GM23338 (cell line): ENCODE measurements around the gene RANBP6.

ENCODE experiments used
- CREB1 ChIP-seq: fragments of 250-450 bp; sonication (Bioruptor Pico); IDR thresholded peaks from 2 replicates; pipeline ENCODE4 v1.5.0; 2020; ENCODE audit warnings: low read depth, mild to moderate bottlenecking, moderate library complexity
- EZH2 ChIP-seq: fragments of 200-600 bp; sonication (generic); IDR thresholded peaks from one replicate; pipeline ENCODE4 v1.8.0; 2017; ENCODE audit warnings: antibody characterized with exemption, mild to moderate bottlenecking, low read depth; ENCODE audit not compliant: unreplicated experiment
- EZH2phosphoT487 ChIP-seq: fragments of 200-600 bp; sonication (generic); IDR thresholded peaks from one replicate; pipeline ENCODE4 v1.8.1; 2018; ENCODE audit warnings: antibody characterized with exemption; ENCODE audit not compliant: unreplicated experiment
- POLR2AphosphoS5 ChIP-seq: IDR thresholded peaks from 2 replicates; pipeline ENCODE4 v1.6.1; 2016; ENCODE audit warnings: antibody characterized with exemption, low read depth
- ZNF114 ChIP-seq: fragments of 250-450 bp; sonication (Bioruptor Pico); IDR thresholded peaks from 2 replicates; pipeline ENCODE4 v1.5.0; 2020; ENCODE audit warnings: mild to moderate bottlenecking, moderate library complexity
- TF ChIP-seq, protein P1 (sequence below), 2 experiments: fragments of 200-600 bp in 1 of 2; sonication (generic) in 1 of 2; conservative IDR thresholded peaks; 2 replicates each; pipeline versions ENCODE4 v1.5.1 to v1.6.1; 2016 to 2017; ENCODE audit warnings: antibody characterized with exemption in 2 of 2, low read depth in 2 of 2, mild to moderate bottlenecking in 2 of 2, moderate library complexity in 1 of 2
- TF ChIP-seq, protein P2 (sequence below): IDR thresholded peaks from one replicate; pipeline ENCODE4 v1.6.1; 2018; ENCODE audit warnings: antibody characterized with exemption; ENCODE audit not compliant: unreplicated experiment

- TF ChIP-seq EZH2, result no peak
- TF ChIP-seq CREB1 (CRISPR knock-in tag), result no peak
- TF ChIP-seq POLR2AphosphoS5, result no peak
- TF ChIP-seq, protein P1, sequence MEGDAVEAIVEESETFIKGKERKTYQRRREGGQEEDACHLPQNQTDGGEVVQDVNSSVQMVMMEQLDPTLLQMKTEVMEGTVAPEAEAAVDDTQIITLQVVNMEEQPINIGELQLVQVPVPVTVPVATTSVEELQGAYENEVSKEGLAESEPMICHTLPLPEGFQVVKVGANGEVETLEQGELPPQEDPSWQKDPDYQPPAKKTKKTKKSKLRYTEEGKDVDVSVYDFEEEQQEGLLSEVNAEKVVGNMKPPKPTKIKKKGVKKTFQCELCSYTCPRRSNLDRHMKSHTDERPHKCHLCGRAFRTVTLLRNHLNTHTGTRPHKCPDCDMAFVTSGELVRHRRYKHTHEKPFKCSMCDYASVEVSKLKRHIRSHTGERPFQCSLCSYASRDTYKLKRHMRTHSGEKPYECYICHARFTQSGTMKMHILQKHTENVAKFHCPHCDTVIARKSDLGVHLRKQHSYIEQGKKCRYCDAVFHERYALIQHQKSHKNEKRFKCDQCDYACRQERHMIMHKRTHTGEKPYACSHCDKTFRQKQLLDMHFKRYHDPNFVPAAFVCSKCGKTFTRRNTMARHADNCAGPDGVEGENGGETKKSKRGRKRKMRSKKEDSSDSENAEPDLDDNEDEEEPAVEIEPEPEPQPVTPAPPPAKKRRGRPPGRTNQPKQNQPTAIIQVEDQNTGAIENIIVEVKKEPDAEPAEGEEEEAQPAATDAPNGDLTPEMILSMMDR (conservative IDR thresholded peaks at IDR 0.05; ENCODE audit: low read depth in 2 of 2), result no peak
- TF ChIP-seq, protein P2, sequence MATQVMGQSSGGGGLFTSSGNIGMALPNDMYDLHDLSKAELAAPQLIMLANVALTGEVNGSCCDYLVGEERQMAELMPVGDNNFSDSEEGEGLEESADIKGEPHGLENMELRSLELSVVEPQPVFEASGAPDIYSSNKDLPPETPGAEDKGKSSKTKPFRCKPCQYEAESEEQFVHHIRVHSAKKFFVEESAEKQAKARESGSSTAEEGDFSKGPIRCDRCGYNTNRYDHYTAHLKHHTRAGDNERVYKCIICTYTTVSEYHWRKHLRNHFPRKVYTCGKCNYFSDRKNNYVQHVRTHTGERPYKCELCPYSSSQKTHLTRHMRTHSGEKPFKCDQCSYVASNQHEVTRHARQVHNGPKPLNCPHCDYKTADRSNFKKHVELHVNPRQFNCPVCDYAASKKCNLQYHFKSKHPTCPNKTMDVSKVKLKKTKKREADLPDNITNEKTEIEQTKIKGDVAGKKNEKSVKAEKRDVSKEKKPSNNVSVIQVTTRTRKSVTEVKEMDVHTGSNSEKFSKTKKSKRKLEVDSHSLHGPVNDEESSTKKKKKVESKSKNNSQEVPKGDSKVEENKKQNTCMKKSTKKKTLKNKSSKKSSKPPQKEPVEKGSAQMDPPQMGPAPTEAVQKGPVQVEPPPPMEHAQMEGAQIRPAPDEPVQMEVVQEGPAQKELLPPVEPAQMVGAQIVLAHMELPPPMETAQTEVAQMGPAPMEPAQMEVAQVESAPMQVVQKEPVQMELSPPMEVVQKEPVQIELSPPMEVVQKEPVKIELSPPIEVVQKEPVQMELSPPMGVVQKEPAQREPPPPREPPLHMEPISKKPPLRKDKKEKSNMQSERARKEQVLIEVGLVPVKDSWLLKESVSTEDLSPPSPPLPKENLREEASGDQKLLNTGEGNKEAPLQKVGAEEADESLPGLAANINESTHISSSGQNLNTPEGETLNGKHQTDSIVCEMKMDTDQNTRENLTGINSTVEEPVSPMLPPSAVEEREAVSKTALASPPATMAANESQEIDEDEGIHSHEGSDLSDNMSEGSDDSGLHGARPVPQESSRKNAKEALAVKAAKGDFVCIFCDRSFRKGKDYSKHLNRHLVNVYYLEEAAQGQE, result no peak
- TF ChIP-seq EZH2phosphoT487, result no peak
- TF ChIP-seq ZNF114 (CRISPR knock-in tag), result no peak
These were observed 14.5 kb downstream of the RANBP6 start for GRCh38 chr9:6000955-6001354.
